ENCODE data around the gene UBE2V1. TPM values are rescaled to one million over a fixed set of nuclear protein-coding genes. Genes with fewer than 3 reads are reported as not detected.

The UBE2V1 gene
- total RNA-seq, 2 experiments from 2014 or later = 153 to 154 TPM

DNA sequence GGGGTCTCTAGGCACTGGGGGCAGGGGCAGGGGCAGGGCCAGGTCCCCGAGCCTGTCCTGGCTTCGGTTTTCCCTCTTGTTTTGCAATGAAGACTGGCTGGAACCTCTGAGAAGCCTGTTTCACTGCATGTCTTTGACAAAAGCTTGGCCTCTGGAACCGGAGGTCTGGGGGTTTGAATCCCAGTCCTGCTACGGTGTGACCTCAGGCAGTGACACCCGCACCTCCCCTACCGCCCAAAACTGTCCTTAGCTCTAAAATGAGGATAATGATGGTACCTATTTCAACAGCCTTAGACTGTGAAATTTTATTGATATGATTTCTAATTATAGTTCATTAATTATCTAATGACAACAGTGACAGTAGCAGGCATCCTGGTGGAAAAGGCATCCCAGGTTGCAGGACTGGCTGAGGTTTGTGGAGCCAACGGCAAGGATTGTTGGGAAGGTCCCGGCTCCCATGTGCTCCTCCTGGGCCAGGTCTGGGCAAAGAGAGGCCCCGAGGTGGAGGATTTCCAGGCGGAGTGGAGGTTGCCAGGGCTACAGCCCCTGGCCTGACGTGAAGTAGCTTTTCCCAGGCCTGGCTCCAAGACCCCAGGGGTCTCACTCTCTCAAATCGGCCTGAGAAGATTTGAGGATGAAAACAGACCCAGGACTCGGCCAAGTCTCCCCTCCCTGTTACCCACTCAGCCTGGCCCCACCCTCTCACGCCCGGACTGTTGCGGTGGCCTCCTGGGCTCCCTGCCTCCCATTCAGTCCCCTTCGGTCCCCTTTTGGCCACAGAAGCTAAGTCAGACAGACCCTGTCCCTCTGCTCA is 72.3 kb downstream of the UBE2V1 start:
- ChIA-PET CTCF (interaction anchor here (0.8 to 1.0 kb wide), 2 partner anchors 31 to 61 kb away, joined by 3 read pairs; no protein-coding TSS in a partner anchor), POLR2A (no interaction called here)
- Mint-ChIP-seq H3K36me3 (ENCODE audit: low read depth) (no peaks in the 10 kb centered on the region), H3K4me3 (no peak overlapping the region), H3K27ac (no peak overlapping the region), H3K27me3 (peaks cover under 1% of the 10 kb centered on the region), H3K4me1 (no peaks in the 10 kb centered on the region), H3K9me3 (no peaks in the 10 kb centered on the region)
- DNase-seq = no peak

DNA sequence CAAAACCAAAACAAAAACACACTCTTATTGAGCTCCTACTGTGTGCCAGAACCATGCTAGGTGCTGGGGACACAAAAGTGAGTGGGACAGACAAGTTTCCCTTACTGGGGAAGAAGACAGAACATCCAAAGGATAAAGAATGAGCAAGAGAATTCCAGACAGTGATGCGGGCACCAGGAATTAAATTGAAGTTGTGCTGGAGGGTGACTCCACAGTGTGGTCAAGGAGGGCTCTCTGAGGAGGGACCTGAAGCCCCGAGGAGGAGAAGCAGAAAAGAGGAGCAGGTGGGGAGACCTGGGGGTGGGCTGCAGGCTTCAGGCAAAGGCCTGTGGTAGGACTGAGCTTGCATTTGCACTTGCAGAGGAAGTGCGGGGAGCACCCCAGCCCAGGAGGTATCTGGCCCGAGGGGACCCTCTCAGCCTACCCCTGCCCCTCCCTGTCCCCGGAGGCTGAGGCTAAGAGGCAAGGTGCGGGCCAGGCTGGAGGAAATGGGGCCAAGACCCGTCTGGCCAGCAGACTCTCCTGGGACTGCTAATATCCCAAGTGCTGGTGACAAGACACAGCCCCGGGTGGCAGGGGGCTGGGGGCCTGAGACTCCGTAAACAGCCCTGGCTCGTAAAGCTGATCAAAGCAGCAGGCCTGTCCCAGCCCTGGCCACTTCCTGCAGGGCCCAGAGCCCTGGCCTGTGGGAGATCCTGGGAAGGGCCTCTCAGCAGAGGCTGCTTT is 73.1 kb downstream of the UBE2V1 start:
- no peaks in the 10 kb centered on the region for H3K36me3 Mint-ChIP-seq (ENCODE audit: low read depth)
- no peaks in the 10 kb centered on the region for H3K4me1 Mint-ChIP-seq
- H3K9me3 Mint-ChIP-seq = no peaks in the 10 kb centered on the region
- H3K4me3 Mint-ChIP-seq = no peak overlapping the region
- POLR2A ChIA-PET = no interaction called here
- CTCF ChIA-PET = interaction anchor here (0.8 kb wide), 1 partner anchor 61 kb away, joined by 3 read pairs; no protein-coding TSS in a partner anchor
- H3K27me3 Mint-ChIP-seq = no peaks in the 10 kb centered on the region
- no peak overlapping the region for H3K27ac Mint-ChIP-seq
- no peak for DNase-seq

DNA sequence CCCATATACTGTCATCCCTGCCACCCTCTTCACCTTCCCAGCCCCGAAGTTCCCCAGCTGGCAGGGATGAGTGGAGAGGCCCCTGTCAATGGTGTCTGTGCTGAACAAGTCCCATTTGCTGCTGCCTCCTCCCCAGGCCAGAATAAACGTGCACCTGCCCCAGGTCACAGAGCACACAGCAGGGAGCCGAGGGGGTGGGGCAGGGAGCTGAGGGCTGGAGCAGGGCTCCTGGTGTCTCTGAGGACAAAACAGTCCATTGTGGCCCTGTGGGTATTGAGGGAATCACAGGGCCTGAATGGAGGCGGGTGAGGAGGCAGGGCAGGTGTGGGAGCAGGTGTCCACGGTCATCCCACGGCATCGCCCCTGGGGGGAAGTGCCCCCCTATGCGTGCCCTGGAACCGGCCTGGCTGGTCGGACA is 74.4 kb downstream of the UBE2V1 start:
- POLR2A ChIA-PET = no interaction called here
- no peaks in the 10 kb centered on the region for H3K27me3 Mint-ChIP-seq
- no peaks in the 10 kb centered on the region for H3K4me1 Mint-ChIP-seq

DNA sequence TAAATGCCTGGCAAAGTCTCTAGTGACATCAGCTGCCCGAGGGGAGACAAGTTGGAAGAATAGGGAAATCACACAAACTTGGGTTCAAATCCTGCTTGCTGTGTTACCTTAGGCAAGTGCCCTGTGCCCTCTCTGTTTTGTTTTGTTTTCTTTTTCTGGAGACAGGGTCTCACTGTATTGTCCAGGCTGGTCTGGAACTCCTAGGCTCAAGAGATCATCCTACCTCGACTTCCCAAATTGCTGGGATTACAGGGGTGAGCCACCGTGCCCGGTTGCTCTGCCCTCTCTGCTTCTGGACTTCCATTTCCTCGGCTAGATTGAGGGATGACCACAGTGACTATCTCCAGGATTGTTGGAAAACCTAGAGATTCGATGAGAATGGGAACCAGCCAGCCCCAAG is 74.8 kb downstream of the UBE2V1 start:
- no peaks in the 10 kb centered on the region for H3K27me3 Mint-ChIP-seq
- H3K36me3 Mint-ChIP-seq (ENCODE audit: low read depth) = no peaks in the 10 kb centered on the region
- H3K4me3 Mint-ChIP-seq = no peak overlapping the region
- no peaks in the 10 kb centered on the region for H3K4me1 Mint-ChIP-seq
- H3K9me3 Mint-ChIP-seq = no peaks in the 10 kb centered on the region
- H3K27ac Mint-ChIP-seq = no peak overlapping the region
- ChIA-PET POLR2A (no interaction called here), CTCF (interaction anchor here (2.4 kb wide), 1 partner anchor 33 kb away, joined by 14 read pairs; no protein-coding TSS in a partner anchor)
- DNase-seq = no peak

More for the DNA sequence above, 74.4 kb downstream of the UBE2V1 start:
- DNase-seq = no peak
- CTCF ChIA-PET = interaction anchor here (2.4 kb wide), 1 partner anchor 33 kb away, joined by 14 read pairs; no protein-coding TSS in a partner anchor
- Mint-ChIP-seq H3K9me3 (no peaks in the 10 kb centered on the region), H3K4me3 (no peak overlapping the region), H3K27ac (no peak overlapping the region), H3K36me3 (ENCODE audit: low read depth) (no peaks in the 10 kb centered on the region)

DNA sequence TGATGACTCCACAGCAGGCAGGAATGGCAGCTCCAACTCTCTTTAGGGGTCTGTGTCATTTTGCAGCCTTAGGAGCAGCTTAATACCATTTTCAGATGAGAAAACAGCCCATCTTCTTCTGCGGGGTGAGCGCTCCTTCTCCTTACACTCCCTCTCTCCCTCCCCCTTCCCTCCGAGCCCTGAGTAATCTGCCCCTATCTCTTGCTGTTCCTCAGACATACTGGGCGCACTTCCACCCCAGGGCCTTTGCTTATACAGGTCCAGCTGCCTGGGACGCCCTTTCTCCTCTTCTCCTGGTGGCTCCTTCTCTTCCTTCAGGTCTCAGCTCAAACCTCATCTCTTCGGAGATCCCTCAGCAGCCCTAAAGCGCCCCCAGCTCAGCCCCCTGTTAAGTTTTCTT is 75.4 kb downstream of the UBE2V1 start:
- H3K36me3 Mint-ChIP-seq (ENCODE audit: low read depth) = no peaks in the 10 kb centered on the region
- H3K27me3 Mint-ChIP-seq = no peaks in the 10 kb centered on the region
- no peak for DNase-seq
- no peaks in the 10 kb centered on the region for H3K9me3 Mint-ChIP-seq
- H3K4me3 Mint-ChIP-seq = no peak overlapping the region
- no peak overlapping the region for H3K27ac Mint-ChIP-seq
- CTCF ChIA-PET = interaction anchor here (2.4 kb wide), 1 partner anchor 34 kb away, joined by 14 read pairs; no protein-coding TSS in a partner anchor
- H3K4me1 Mint-ChIP-seq = no peaks in the 10 kb centered on the region
- POLR2A ChIA-PET = interaction anchor here (1.4 kb wide), 1 partner anchor 12 kb away, joined by 4 read pairs; no protein-coding TSS in a partner anchor

DNA sequence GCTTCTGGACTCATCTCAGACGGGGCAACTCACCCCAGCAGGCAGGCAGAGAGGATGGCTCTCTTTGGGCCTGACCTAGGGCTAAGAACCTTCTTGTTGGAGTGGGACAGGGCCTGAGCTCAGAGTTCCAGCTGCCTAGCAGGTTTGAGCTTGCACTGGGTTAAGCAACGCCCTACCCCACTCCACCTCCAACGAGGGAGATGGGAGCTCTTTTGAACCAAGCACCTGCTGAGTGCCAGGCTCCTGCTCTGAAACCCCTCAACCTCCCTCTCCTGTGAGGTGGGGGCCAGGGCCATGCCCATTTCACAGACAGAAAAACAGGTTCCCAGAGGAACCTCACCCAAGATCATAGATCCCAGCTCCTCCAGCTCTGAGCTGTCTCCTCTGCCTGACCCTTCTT is 75.8 kb downstream of the UBE2V1 start:
- H3K27ac Mint-ChIP-seq = no peak overlapping the region
- POLR2A ChIA-PET = interaction anchor here (1.1 to 1.4 kb wide), 2 partner anchors 12 to 25 kb away, joined by 3 to 4 read pairs; no protein-coding TSS in a partner anchor
- DNase-seq = no peak
- CTCF ChIA-PET = interaction anchor here (2.4 kb wide), 1 partner anchor 34 kb away, joined by 14 read pairs; no protein-coding TSS in a partner anchor
- H3K9me3 Mint-ChIP-seq = no peaks in the 10 kb centered on the region
- no peaks in the 10 kb centered on the region for H3K4me1 Mint-ChIP-seq
- no peaks in the 10 kb centered on the region for H3K27me3 Mint-ChIP-seq
- no peak overlapping the region for H3K4me3 Mint-ChIP-seq
- no peaks in the 10 kb centered on the region for H3K36me3 Mint-ChIP-seq (ENCODE audit: low read depth)

DNA sequence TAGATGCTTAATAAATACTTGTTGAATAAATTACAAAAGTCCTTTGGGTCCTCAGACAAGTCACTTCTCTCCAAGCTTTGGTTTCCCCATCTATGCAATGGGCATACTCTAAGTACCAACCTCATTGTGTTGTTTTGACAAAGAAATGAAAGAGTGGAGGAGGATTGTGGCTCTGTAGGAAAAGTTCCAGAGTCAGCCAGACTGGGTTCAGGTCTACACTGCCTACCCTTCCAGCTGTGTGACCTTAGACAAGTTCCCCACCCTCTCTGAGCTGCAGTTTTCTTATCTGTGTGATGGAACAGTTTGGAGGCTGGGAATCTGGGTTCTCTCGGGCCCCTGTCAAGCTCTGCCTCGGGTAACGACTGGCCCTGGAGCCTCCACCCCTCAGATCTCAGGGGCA is 76.2 kb downstream of the UBE2V1 start:
- POLR2A ChIA-PET = interaction anchor here (1.1 to 1.4 kb wide), 2 partner anchors 13 to 24 kb away, joined by 3 to 4 read pairs; no protein-coding TSS in a partner anchor
- H3K4me3 Mint-ChIP-seq = no peak overlapping the region

DNA sequence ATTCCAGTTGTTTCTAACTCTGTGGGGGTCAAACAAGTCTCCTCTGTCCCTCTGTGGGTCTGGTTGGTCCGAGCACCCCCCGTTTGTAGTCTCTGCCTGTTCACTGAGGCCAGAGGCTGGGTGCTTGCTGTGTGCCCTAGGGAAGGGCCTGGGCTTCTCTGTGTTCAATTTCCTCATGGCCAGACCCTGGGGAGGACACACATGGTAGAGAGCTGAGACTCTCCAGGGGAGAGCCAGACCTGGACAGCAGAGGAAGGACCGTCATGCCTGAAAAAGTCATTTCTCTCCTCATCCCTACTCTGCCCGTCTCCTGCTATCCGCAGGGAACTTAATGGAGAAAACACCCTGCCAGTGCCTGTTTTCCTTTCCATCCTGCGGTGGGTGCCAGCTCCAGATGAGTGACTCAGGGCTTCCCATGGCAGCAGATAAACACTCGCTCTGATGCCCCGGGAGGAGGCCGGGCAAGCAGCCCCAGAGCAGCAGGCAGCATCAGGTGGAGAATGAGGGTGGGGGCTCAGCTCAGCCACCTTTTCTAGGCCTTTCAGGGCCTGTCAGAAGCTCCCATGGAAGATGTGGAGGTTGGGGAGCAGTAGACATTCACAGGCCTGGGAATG is 78.3 kb downstream of the UBE2V1 start:
- CTCF ChIA-PET = interaction anchor here (0.7 kb wide), 1 partner anchor 37 kb away, joined by 3 read pairs; no protein-coding TSS in a partner anchor
- Mint-ChIP-seq H3K27me3 (peaks cover 2% of the 10 kb centered on the region), H3K36me3 (ENCODE audit: low read depth) (no peaks in the 10 kb centered on the region), H3K4me3 (no peak overlapping the region), H3K4me1 (no peaks in the 10 kb centered on the region), H3K27ac (no peak overlapping the region), H3K9me3 (no peaks in the 10 kb centered on the region)
- DNase-seq = no peak
- POLR2A ChIA-PET = no interaction called here

More for the DNA sequence above, 76.2 kb downstream of the UBE2V1 start:
- CTCF ChIA-PET = interaction anchor here (2.4 kb wide), 1 partner anchor 35 kb away, joined by 14 read pairs; no protein-coding TSS in a partner anchor
- DNase-seq = no peak
- Mint-ChIP-seq H3K4me1 (no peaks in the 10 kb centered on the region), H3K9me3 (no peaks in the 10 kb centered on the region), H3K27me3 (no peaks in the 10 kb centered on the region), H3K27ac (no peak overlapping the region), H3K36me3 (ENCODE audit: low read depth) (no peaks in the 10 kb centered on the region)

DNA sequence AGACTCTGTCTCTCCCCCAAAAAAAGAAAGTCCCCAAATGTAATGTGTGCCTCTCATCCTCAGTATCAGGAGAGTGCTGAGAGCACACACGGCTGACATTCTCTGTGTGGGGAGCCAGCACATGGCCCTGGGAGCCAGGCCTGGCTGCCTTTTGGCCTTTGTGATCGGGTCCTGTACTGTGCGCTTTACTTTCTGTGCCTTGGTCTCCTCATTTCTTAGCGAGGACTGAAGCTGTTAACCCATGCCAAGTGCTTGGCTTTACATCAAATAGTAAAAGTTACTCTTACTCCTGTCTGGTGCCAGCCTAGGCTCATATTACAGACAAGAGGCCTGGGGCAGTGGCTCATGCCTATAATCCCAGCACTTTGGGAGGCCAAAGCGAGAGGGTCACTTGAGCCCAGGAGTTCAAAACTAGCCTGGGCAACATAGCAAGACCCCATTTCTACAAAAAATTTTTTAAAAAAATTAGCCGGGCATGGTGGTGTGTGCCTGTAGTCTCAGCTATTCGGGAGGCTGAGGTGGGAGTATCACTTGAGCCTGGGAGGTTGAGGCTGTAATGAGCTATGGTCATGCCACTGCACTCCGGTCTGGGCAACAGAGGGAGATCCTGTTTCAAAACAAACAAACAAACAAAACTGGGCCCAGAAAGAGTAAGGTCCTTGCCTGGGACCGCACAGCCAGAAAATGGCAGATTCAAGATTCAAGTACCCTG is 79.8 kb downstream of the UBE2V1 start:
- Mint-ChIP-seq H3K4me1 (no peaks in the 10 kb centered on the region), H3K27ac (no peak overlapping the region), H3K36me3 (ENCODE audit: low read depth) (no peaks in the 10 kb centered on the region), H3K9me3 (no peaks in the 10 kb centered on the region), H3K4me3 (no peak overlapping the region), H3K27me3 (peaks cover 2% of the 10 kb centered on the region)
- POLR2A ChIA-PET = no interaction called here
- no peak for DNase-seq
- CTCF ChIA-PET = no interaction called here

Other genes with a start within 250 kb of the UBE2V1 start
- gene SPATA2, start 197.6 kb downstream of the UBE2V1 start, total RNA-seq = 1 to 10 TPM; 8.4 to 9.0 TPM
- 10 to 100 TPM; 66.4 to 76.4 TPM for gene RNF114, start 176.8 kb downstream of the UBE2V1 start, total RNA-seq
- under 1 TPM; 0.28 to 0.38 TPM for gene SNAI1, start 130.2 kb downstream of the UBE2V1 start, total RNA-seq
- 10 to 100 TPM; 30.3 to 32.3 TPM for gene PEDS1, start 40.6 kb upstream of the UBE2V1 start, total RNA-seq
- gene CEBPB, start 77.7 kb upstream of the UBE2V1 start, total RNA-seq = 10 to 100 TPM; 36.5 to 37.5 TPM